WTC11 (cell line): ENCODE data around the gene MYOZ3. TPM values are rescaled to one million over a fixed set of nuclear protein-coding genes. Genes with fewer than 3 reads are reported as not detected.

Source experiments
- ATAC-seq: fragments of 200-7000 bp; cut with Tn5 transposase; 2 replicates; pipeline ENCODE4 v1.10.0; 2021; ENCODE audit warnings: mild to moderate bottlenecking, moderate library complexity
- CTCF ChIA-PET: fragments of 300-600 bp; sonication (Branson Sonifier 250); formaldehyde crosslinking; loops from one replicate; lab custom pipeline; 2021; ENCODE audit warnings: antibody characterized with exemption; lab: Charles Lee
- POLR2A ChIA-PET: fragments of 350-600 bp; sonication (Branson Sonifier 250); formaldehyde crosslinking; loops from one replicate; lab custom pipeline; 2021; ENCODE audit warnings: antibody characterized with exemption; lab: Charles Lee
- DNase-seq: peaks from one replicate; pipeline ENCODE4 v3.0.0; 2021; ENCODE audit warnings: low spot score
- H3K27ac Mint-ChIP-seq: 2 replicates; pipeline ENCODE4 v1.8.0; 2021; ENCODE audit warnings: mixed read lengths
- H3K27me3 Mint-ChIP-seq: 2 replicates; pipeline ENCODE4 v1.8.0; 2021; ENCODE audit warnings: low read depth, mild to moderate bottlenecking, moderate library complexity, mixed read lengths
- H3K36me3 Mint-ChIP-seq: 2 replicates; pipeline ENCODE4 v1.8.0; 2021; ENCODE audit warnings: mixed read lengths
- H3K4me1 Mint-ChIP-seq: 2 replicates; pipeline ENCODE4 v1.8.0; 2022; ENCODE audit warnings: mixed read lengths
- H3K4me3 Mint-ChIP-seq: 2 replicates; pipeline ENCODE4 v1.8.0; 2021; ENCODE audit warnings: mild to moderate bottlenecking, moderate library complexity, mixed read lengths
- H3K9me3 Mint-ChIP-seq: 2 replicates; pipeline ENCODE4 v1.8.0; 2021; ENCODE audit warnings: mixed read lengths
- ATF2 ChIP-seq: sonication (generic); formaldehyde crosslinking; IDR thresholded peaks from 2 replicates; pipeline ENCODE4 v1.8.1; 2022; ENCODE audit warnings: low read depth, missing genetic modification reagents, borderline replicate concordance
- ETV6 ChIP-seq: sonication (generic); formaldehyde crosslinking; IDR thresholded peaks from 2 replicates; pipeline ENCODE4 v1.8.1; 2022; ENCODE audit warnings: mild to moderate bottlenecking, missing genetic modification reagents
- FOXK1 ChIP-seq: sonication (generic); formaldehyde crosslinking; IDR thresholded peaks from 2 replicates; pipeline ENCODE4 v1.8.0; 2022; ENCODE audit warnings: mild to moderate bottlenecking, moderate library complexity, missing genetic modification reagents
- GTF2I ChIP-seq: fragments of 250-450 bp; sonication (Bioruptor Pico); conservative IDR thresholded peaks from 2 replicates; pipeline ENCODE4 v1.4.0; 2021; ENCODE audit warnings: mild to moderate bottlenecking
- HMGA2 ChIP-seq: fragments of 250-450 bp; sonication (Bioruptor Pico); IDR thresholded peaks from 2 replicates; pipeline ENCODE4 v1.4.0; 2021; ENCODE audit warnings: mild to moderate bottlenecking, moderate library complexity
- IRF2 ChIP-seq: sonication (generic); formaldehyde crosslinking; IDR thresholded peaks from 2 replicates; pipeline ENCODE4 v1.8.0; 2022; ENCODE audit warnings: low read depth, missing genetic modification reagents, borderline replicate concordance
- MAX ChIP-seq: sonication (generic); formaldehyde crosslinking; IDR thresholded peaks from 2 replicates; pipeline ENCODE4 v1.8.0; 2022; ENCODE audit warnings: mild to moderate bottlenecking, missing genetic modification reagents
- NFATC4 ChIP-seq: fragments of 250-450 bp; sonication (Bioruptor Pico); IDR thresholded peaks from 2 replicates; pipeline ENCODE4 v1.9.0; 2021; ENCODE audit warnings: mild to moderate bottlenecking
- PRDM15 ChIP-seq: sonication (generic); formaldehyde crosslinking; IDR thresholded peaks from 2 replicates; pipeline ENCODE4 v1.8.0; 2022; ENCODE audit warnings: missing genetic modification reagents
- RELA ChIP-seq: sonication (generic); formaldehyde crosslinking; IDR thresholded peaks from 2 replicates; pipeline ENCODE4 v1.8.1; 2022; ENCODE audit warnings: missing genetic modification reagents, mild to moderate bottlenecking, borderline replicate concordance
- SMAD3 ChIP-seq: sonication (generic); formaldehyde crosslinking; IDR thresholded peaks from 2 replicates; pipeline ENCODE4 v1.8.0; 2022; ENCODE audit warnings: missing genetic modification reagents, mild to moderate bottlenecking, borderline replicate concordance
- TCF7 ChIP-seq: sonication (generic); formaldehyde crosslinking; IDR thresholded peaks from 2 replicates; pipeline ENCODE4 v1.8.0; 2022; ENCODE audit warnings: mild to moderate bottlenecking, low read depth, missing genetic modification reagents, moderate library complexity
- TEAD1 ChIP-seq: sonication (generic); formaldehyde crosslinking; IDR thresholded peaks from 2 replicates; pipeline ENCODE4 v1.8.0; 2022; ENCODE audit warnings: mild to moderate bottlenecking, missing genetic modification reagents
- ZBTB21 ChIP-seq: sonication (generic); formaldehyde crosslinking; IDR thresholded peaks from 2 replicates; pipeline ENCODE4 v1.8.1; 2023; ENCODE audit warnings: mild to moderate bottlenecking, missing genetic modification reagents, borderline replicate concordance
- ZNF317 ChIP-seq: sonication (generic); formaldehyde crosslinking; IDR thresholded peaks from 2 replicates; pipeline ENCODE4 v1.8.1; 2023; ENCODE audit warnings: low read depth, mild to moderate bottlenecking, moderate library complexity, missing genetic modification reagents, borderline replicate concordance
- total RNA-seq: library from RNA; stranded (reverse); gene quantifications from 3 replicates; pipeline ENCODE4 v1.2.3, GENCODE V29; 2021
- TF ChIP-seq, protein P1 (sequence below): sonication (generic); formaldehyde crosslinking; IDR thresholded peaks from 2 replicates; pipeline ENCODE4 v1.8.0; 2022; ENCODE audit warnings: mild to moderate bottlenecking, missing genetic modification reagents
- TF ChIP-seq, protein P2 (sequence below): fragments of 250-450 bp; sonication (Bioruptor Pico); IDR thresholded peaks from 2 replicates; pipeline ENCODE4 v1.9.0; 2021; ENCODE audit warnings: mild to moderate bottlenecking
- TF ChIP-seq, protein P3 (sequence below): sonication (generic); formaldehyde crosslinking; IDR thresholded peaks from 2 replicates; pipeline ENCODE4 v1.8.1; 2022; ENCODE audit warnings: mild to moderate bottlenecking, moderate library complexity, missing genetic modification reagents
- TF ChIP-seq, protein P4 (sequence below): sonication (generic); formaldehyde crosslinking; IDR thresholded peaks from 2 replicates; pipeline ENCODE4 v1.8.1; 2023; ENCODE audit warnings: mild to moderate bottlenecking, moderate library complexity, missing genetic modification reagents
- TF ChIP-seq, protein P5 (sequence below): fragments of 250-450 bp; sonication (Bioruptor Pico); IDR thresholded peaks from 2 replicates; pipeline ENCODE4 v1.9.0; 2021; ENCODE audit warnings: moderate library complexity, mild to moderate bottlenecking, inconsistent platforms, borderline replicate concordance

Gene MYOZ3
- total RNA-seq, 1 experiment from 2014 or later, result 13.7 TPM

GRCh38 chr5:150653145-150653761 lies 7.8 kb upstream of the MYOZ3 start:
- ChIA-PET POLR2A (no interaction called here), CTCF (interaction anchor here (0.6 to 5.6 kb wide), 10 partner anchors 8 to 195 kb away, joined by 3 to 59 read pairs (median 4); partner anchors contain the start of gene MYOZ3)
- TF ChIP-seq HMGA2 (CRISPR knock-in tag) (no peak), ATF2 (CRISPR knock-in tag) (no peak), RELA (CRISPR knock-in tag) (no peak), TEAD1 (CRISPR knock-in tag) (no peak), ETV6 (CRISPR knock-in tag) (no peak), ZBTB21 (CRISPR knock-in tag) (no peak), PRDM15 (no peak), NFATC4 (CRISPR knock-in tag) (no peak), MAX (CRISPR knock-in tag) (no peak), GTF2I (CRISPR knock-in tag) (no peak), FOXK1 (CRISPR knock-in tag) (no peak), TCF7 (CRISPR knock-in tag) (no peak), ZNF317 (CRISPR knock-in tag) (no peak), IRF2 (CRISPR knock-in tag) (no peak), SMAD3 (CRISPR knock-in tag) (no peak)
- TF ChIP-seq, protein P1, sequence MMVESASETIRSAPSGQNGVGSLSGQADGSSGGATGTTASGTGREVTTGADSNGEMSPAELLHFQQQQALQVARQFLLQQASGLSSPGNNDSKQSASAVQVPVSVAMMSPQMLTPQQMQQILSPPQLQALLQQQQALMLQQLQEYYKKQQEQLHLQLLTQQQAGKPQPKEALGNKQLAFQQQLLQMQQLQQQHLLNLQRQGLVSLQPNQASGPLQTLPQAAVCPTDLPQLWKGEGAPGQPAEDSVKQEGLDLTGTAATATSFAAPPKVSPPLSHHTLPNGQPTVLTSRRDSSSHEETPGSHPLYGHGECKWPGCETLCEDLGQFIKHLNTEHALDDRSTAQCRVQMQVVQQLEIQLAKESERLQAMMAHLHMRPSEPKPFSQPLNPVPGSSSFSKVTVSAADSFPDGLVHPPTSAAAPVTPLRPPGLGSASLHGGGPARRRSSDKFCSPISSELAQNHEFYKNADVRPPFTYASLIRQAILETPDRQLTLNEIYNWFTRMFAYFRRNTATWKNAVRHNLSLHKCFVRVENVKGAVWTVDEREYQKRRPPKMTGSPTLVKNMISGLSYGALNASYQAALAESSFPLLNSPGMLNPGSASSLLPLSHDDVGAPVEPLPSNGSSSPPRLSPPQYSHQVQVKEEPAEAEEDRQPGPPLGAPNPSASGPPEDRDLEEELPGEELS (CRISPR knock-in tag), result no peak
- TF ChIP-seq, protein P2, sequence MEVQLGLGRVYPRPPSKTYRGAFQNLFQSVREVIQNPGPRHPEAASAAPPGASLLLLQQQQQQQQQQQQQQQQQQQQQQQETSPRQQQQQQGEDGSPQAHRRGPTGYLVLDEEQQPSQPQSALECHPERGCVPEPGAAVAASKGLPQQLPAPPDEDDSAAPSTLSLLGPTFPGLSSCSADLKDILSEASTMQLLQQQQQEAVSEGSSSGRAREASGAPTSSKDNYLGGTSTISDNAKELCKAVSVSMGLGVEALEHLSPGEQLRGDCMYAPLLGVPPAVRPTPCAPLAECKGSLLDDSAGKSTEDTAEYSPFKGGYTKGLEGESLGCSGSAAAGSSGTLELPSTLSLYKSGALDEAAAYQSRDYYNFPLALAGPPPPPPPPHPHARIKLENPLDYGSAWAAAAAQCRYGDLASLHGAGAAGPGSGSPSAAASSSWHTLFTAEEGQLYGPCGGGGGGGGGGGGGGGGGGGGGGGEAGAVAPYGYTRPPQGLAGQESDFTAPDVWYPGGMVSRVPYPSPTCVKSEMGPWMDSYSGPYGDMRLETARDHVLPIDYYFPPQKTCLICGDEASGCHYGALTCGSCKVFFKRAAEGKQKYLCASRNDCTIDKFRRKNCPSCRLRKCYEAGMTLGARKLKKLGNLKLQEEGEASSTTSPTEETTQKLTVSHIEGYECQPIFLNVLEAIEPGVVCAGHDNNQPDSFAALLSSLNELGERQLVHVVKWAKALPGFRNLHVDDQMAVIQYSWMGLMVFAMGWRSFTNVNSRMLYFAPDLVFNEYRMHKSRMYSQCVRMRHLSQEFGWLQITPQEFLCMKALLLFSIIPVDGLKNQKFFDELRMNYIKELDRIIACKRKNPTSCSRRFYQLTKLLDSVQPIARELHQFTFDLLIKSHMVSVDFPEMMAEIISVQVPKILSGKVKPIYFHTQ, result no peak
- TF ChIP-seq, protein P3, sequence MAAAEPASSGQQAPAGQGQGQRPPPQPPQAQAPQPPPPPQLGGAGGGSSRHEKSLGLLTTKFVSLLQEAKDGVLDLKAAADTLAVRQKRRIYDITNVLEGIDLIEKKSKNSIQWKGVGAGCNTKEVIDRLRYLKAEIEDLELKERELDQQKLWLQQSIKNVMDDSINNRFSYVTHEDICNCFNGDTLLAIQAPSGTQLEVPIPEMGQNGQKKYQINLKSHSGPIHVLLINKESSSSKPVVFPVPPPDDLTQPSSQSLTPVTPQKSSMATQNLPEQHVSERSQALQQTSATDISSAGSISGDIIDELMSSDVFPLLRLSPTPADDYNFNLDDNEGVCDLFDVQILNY (CRISPR knock-in tag), result no peak
- TF ChIP-seq, protein P4, sequence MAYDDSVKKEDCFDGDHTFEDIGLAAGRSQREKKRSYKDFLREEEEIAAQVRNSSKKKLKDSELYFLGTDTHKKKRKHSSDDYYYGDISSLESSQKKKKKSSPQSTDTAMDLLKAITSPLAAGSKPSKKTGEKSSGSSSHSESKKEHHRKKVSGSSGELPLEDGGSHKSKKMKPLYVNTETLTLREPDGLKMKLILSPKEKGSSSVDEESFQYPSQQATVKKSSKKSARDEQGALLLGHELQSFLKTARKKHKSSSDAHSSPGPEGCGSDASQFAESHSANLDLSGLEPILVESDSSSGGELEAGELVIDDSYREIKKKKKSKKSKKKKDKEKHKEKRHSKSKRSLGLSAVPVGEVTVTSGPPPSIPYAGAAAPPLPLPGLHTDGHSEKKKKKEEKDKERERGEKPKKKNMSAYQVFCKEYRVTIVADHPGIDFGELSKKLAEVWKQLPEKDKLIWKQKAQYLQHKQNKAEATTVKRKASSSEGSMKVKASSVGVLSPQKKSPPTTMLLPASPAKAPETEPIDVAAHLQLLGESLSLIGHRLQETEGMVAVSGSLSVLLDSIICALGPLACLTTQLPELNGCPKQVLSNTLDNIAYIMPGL, result no peak
- TF ChIP-seq, protein P5, sequence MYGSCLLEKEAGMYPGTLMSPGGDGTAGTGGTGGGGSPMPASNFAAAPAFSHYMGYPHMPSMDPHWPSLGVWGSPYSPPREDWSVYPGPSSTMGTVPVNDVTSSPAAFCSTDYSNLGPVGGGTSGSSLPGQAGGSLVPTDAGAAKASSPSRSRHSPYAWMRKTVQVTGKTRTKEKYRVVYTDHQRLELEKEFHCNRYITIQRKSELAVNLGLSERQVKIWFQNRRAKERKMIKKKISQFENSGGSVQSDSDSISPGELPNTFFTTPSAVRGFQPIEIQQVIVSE (CRISPR knock-in tag), result no peak
- DNase-seq, result no peak
- H3K4me3 Mint-ChIP-seq, result no peak overlapping the region
- H3K27me3 Mint-ChIP-seq, result peaks cover 8% of the 10 kb centered on the region
- H3K36me3 Mint-ChIP-seq, result no peaks in the 10 kb centered on the region
- no peak for ATAC-seq
- H3K27ac Mint-ChIP-seq, result no peak overlapping the region
- no peaks in the 10 kb centered on the region for H3K9me3 Mint-ChIP-seq
- H3K4me1 Mint-ChIP-seq, result peaks cover 22% of the 10 kb centered on the region
